ENCODE results near the gene SGTB. TPM values are rescaled to one million over a fixed set of nuclear protein-coding genes. Genes with fewer than 3 reads are reported as not detected.
A peak's percentile ranks its signal among the peaks of the same experiment; 100 is the strongest.

Gene SGTB
- total RNA-seq, 1 experiment from 2014 or later: 9.2 TPM

DNA sequence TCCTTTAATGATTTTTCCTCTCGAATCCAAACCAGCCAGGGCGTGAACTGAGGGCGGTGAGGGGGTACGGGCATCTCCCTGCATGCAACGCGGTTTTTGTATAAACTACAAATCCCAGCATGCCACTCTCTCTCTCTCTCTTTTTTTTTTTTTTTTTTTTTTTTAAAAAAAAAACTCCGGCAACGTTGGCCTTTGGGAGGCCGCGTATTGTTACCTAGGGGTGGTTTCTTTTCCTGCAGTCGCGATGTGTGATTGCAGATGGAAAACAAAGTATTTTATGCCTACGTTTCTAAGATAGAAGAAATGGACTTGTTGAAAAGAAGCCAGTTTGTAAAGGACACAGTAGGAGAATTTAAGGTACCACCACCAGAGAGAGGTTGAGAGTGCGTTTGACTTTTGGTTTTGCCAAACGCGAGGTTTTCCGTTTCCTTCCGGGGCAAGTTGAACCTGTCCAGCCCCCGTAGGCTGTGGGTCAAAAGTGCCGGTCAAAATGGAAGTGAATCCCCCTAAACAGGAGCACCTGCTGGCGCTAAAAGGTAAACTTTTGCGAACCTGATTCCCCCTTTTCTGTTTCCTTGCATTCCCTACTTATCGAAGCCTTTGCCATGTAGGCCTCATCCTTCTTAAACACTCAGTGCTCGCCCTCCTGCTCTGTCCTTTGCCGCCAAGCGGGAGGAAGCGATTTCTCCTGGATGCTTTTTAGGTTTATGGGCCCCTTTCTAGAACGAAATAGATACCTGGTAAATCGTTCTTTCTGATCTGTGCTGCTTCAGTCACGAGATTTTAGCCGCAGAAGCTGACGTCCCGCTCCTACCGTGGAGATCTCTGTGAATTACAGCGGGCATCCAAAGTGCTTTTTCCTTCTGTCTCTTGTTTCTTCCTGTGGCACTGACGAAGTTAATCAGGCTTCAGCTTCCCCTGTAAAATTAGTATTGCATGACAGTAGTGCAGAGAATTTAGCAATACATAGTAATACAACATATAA, 97.0 kb downstream of the SGTB start, which contains the start of the genes SHLD3 and TRAPPC13:
SHLD3 (plus strand) TSS at position 457 of the 985 bp plus-strand sequence. CDS start 4,561 bp downstream, outside the sequence.
TRAPPC13 (plus strand) TSS at position 457 of the 985 bp plus-strand sequence; CDS start at position 491, 34 bp downstream.
- H3K4me3 ChIP-seq (ENCODE audit: low read depth in 2 of 2, low read length in 2 of 2): peak within 1 kb of the TSS; percentile 82 to 98
- peak within 1 kb of the TSS; percentile 99 for H3K27ac ChIP-seq (ENCODE audit: low read length)
- in situ Hi-C loops (cut with HindIII; ENCODE audit: low pct_unique_long_range_greater_than_20kb, low sequenced_read_pairs) (no loop called here), intact Hi-C loops (cut with micrococcal nuclease; ENCODE audit: unreplicated experiment) (no loop called here)
- no peaks in the 10 kb centered on the region for H3K27me3 ChIP-seq (ENCODE audit: control insufficient read depth, insufficient read depth, low read length)
- ChIA-PET CTCF (no interaction called here), POLR2A (no interaction called here)
- peaks cover 9% of the 10 kb centered on the region for H3K4me1 ChIP-seq (ENCODE audit: control insufficient read depth, insufficient read depth, low read length)
- no peaks in the 10 kb centered on the region for H3K9me3 ChIP-seq (ENCODE audit: control insufficient read depth, insufficient read depth, low read depth, low read length)
- BruUV-seq (replicated peaks): TSS peak; percentile 92
- ATAC-seq (peak; percentile 89), DNase-seq (ENCODE audit: low read depth, low spot score) (peak; percentile 93)
- H3K36me3 ChIP-seq (ENCODE audit: control insufficient read depth, insufficient read depth, low read length): peaks cover 5% of the 10 kb centered on the region
- TF ChIP-seq POLR2AphosphoS5 (IDR thresholded peaks at IDR 0.05; ENCODE audit: low read depth, low read length) (peak; percentile 81), SIN3A (IDR thresholded peaks at IDR 0.05; ENCODE audit: borderline replicate concordance, insufficient read depth, low read depth, low read length) (peak; percentile 60; the same call in 1 of the 2 replicates), TCF7L2 (IDR thresholded peaks at IDR 0.05; ENCODE audit: low read depth, low read length) (peak; percentile 43)
- TF ChIP-seq, protein P1, sequence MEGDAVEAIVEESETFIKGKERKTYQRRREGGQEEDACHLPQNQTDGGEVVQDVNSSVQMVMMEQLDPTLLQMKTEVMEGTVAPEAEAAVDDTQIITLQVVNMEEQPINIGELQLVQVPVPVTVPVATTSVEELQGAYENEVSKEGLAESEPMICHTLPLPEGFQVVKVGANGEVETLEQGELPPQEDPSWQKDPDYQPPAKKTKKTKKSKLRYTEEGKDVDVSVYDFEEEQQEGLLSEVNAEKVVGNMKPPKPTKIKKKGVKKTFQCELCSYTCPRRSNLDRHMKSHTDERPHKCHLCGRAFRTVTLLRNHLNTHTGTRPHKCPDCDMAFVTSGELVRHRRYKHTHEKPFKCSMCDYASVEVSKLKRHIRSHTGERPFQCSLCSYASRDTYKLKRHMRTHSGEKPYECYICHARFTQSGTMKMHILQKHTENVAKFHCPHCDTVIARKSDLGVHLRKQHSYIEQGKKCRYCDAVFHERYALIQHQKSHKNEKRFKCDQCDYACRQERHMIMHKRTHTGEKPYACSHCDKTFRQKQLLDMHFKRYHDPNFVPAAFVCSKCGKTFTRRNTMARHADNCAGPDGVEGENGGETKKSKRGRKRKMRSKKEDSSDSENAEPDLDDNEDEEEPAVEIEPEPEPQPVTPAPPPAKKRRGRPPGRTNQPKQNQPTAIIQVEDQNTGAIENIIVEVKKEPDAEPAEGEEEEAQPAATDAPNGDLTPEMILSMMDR (IDR thresholded peaks at IDR 0.05): no peak
- TF ChIP-seq, protein P2, sequence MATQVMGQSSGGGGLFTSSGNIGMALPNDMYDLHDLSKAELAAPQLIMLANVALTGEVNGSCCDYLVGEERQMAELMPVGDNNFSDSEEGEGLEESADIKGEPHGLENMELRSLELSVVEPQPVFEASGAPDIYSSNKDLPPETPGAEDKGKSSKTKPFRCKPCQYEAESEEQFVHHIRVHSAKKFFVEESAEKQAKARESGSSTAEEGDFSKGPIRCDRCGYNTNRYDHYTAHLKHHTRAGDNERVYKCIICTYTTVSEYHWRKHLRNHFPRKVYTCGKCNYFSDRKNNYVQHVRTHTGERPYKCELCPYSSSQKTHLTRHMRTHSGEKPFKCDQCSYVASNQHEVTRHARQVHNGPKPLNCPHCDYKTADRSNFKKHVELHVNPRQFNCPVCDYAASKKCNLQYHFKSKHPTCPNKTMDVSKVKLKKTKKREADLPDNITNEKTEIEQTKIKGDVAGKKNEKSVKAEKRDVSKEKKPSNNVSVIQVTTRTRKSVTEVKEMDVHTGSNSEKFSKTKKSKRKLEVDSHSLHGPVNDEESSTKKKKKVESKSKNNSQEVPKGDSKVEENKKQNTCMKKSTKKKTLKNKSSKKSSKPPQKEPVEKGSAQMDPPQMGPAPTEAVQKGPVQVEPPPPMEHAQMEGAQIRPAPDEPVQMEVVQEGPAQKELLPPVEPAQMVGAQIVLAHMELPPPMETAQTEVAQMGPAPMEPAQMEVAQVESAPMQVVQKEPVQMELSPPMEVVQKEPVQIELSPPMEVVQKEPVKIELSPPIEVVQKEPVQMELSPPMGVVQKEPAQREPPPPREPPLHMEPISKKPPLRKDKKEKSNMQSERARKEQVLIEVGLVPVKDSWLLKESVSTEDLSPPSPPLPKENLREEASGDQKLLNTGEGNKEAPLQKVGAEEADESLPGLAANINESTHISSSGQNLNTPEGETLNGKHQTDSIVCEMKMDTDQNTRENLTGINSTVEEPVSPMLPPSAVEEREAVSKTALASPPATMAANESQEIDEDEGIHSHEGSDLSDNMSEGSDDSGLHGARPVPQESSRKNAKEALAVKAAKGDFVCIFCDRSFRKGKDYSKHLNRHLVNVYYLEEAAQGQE (IDR thresholded peaks at IDR 0.05; ENCODE audit: insufficient read depth in 1 of 2, low read depth in 2 of 2, low read length in 1 of 2): no peak

DNA sequence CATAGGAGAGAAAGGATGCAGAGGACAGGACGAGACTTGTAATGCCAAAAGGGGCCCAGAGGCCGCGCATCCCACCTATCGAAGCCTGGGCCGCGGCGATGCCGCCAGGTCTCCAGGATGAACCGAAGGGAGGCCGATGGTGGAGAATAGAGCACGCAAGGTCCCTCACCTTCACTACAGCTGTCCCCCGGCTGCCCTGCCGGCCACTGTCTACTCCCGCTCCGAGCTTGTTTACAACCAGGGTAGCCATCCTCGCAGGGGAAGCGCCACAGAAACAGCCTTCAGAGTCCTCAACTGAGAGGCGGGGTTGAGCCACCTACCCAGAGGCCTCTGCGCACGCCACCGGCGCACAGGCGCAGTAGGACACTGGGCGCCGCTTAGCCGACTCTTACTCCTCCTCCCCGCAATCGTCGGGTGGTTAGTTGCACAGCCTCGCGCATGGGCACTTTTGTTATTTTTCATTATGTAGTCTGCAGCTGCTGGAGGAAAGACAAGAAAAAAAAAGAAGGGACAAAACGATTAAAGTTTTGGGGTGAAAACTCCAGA, 97.8 kb downstream of the SGTB start, which contains the start of gene TRIM23:
TRIM23 (minus strand) TSS at position 309 of the 546 bp plus-strand sequence; CDS start at position 250, 59 bp downstream.
- intact Hi-C loops (cut with micrococcal nuclease; ENCODE audit: unreplicated experiment): no loop called here
- Histone ChIP-seq H3K27me3 (ENCODE audit: control insufficient read depth, insufficient read depth, low read length) (no peaks in the 10 kb centered on the region), H3K36me3 (ENCODE audit: control insufficient read depth, insufficient read depth, low read length) (peaks cover 5% of the 10 kb centered on the region; the same call in 1 of the 2 replicates), H3K9me3 (ENCODE audit: control insufficient read depth, insufficient read depth, low read depth, low read length) (no peaks in the 10 kb centered on the region), H3K4me3 (ENCODE audit: low read depth in 2 of 2, low read length in 2 of 2) (peak within 1 kb of the TSS; percentile 82 to 98), H3K27ac (ENCODE audit: low read length) (peak within 1 kb of the TSS; percentile 99), H3K4me1 (ENCODE audit: control insufficient read depth, insufficient read depth, low read length) (peaks cover 9% of the 10 kb centered on the region)
- POLR2A ChIA-PET: interaction anchor here (0.6 kb wide), 1 partner anchor 109 kb away, joined by 3 read pairs; no protein-coding TSS in a partner anchor
- CTCF ChIA-PET: no interaction called here
- ATAC-seq: peak; percentile 99
- TF ChIP-seq POLR2AphosphoS5 (IDR thresholded peaks at IDR 0.05; ENCODE audit: low read depth, low read length) (peak; percentile 85), SIN3A (IDR thresholded peaks at IDR 0.05; ENCODE audit: borderline replicate concordance, insufficient read depth, low read depth, low read length) (peak; percentile 85), TCF7L2 (IDR thresholded peaks at IDR 0.05; ENCODE audit: low read depth, low read length) (no peak)
- in situ Hi-C loops (cut with HindIII; ENCODE audit: low pct_unique_long_range_greater_than_20kb, low sequenced_read_pairs): no loop called here
- no TSS peak for BruUV-seq (replicated peaks)
- peak; percentile 91 for DNase-seq (ENCODE audit: low read depth, low spot score)
